Hippocampal formation (tissue), 2 donors: Measurements from ENCODE around the gene ATG9B.
"Not testable (repeated sequence)": the region's sequence is repeated elsewhere in the genome, so short reads cannot be mapped to it uniquely, and the experiment has no call there.

Source experiments
- DNase-seq, 2 donors: peaks; one replicate each; lab custom pipeline; 2025; lab: John Stamatoyannopoulos, UW

ATG9B gene

GRCh38 chr7:151058781-151059366 lies 34.6 kb upstream of the ATG9B start:
- DNase-seq: peak in 1 of 2 donors; percentile 26

- DNase-seq: peak; percentile 99
Observed at GRCh38 chr7:151057989-151058780, 33.9 kb upstream of the ATG9B start.

- DNase-seq: no peak
Observed at GRCh38 chr7:151057506-151057988, 33.3 kb upstream of the ATG9B start, which contains the start of gene CDK5. Gene CDK5, minus strand, starts transcription at chr7:151057897. Its CDS starts 49 bp downstream, at chr7:151057848.

- no peak for DNase-seq
Observed at GRCh38 chr7:151056666-151057505, 32.6 kb upstream of the ATG9B start.

- DNase-seq: no peak
Observed at GRCh38 chr7:151056283-151056665, 32.0 kb upstream of the ATG9B start.

GRCh38 chr7:151053751-151054150 lies 29.5 kb upstream of the ATG9B start:
- DNase-seq: no peak

- no peak for DNase-seq
Observed at GRCh38 chr7:151053096-151053495, 28.8 kb upstream of the ATG9B start.

- DNase-seq: no peak
Observed at GRCh38 chr7:151051108-151051507, 26.8 kb upstream of the ATG9B start.

- DNase-seq: no peak
Observed at GRCh38 chr7:151048911-151049463, 24.7 kb upstream of the ATG9B start.

GRCh38 chr7:151047976-151048815 lies 23.9 kb upstream of the ATG9B start, which contains the start of gene ASIC3:
Gene ASIC3, plus strand, starts transcription at chr7:151048531. Its CDS starts 355 bp downstream, at chr7:151048886.
- DNase-seq: no peak

- no peak for DNase-seq
Observed at GRCh38 chr7:151046603-151047573, 22.6 kb upstream of the ATG9B start.

- no peak for DNase-seq
Observed at GRCh38 chr7:151045967-151046366, 21.7 kb upstream of the ATG9B start.

- no peak for DNase-seq
Observed at GRCh38 chr7:151045262-151045661, 21.0 kb upstream of the ATG9B start.

GRCh38 chr7:151043959-151044358 lies 19.7 kb upstream of the ATG9B start:
- no peak for DNase-seq

- not testable (repeated sequence) for DNase-seq
Observed at GRCh38 chr7:151043449-151043848, 19.2 kb upstream of the ATG9B start.

- DNase-seq: no peak
Observed at GRCh38 chr7:151040616-151041375, 16.5 kb upstream of the ATG9B start.

- DNase-seq: no peak
Observed at GRCh38 chr7:151039850-151040548, 15.7 kb upstream of the ATG9B start.
